Neuronal stem cell (in vitro differentiated cells): ENCODE measurements around the gene ARHGEF7.

Experiments
- DNase-seq: peaks from one replicate; pipeline ENCODE4 v3.0.0-alpha.2; 2013; ENCODE audit warnings: low spot score
- H2AFZ ChIP-seq: one replicate; pipeline ENCODE4 v1.6.1; 2013; ENCODE audit warnings: mild to moderate bottlenecking, low read length, inconsistent platforms
- H2AK5ac ChIP-seq: 2 replicates; pipeline ENCODE4 v1.6.1; 2013; ENCODE audit warnings: low read depth, mild to moderate bottlenecking, inconsistent platforms, low read length, moderate library complexity, mixed read lengths
- H2BK120ac ChIP-seq: 2 replicates; pipeline ENCODE4 v1.6.1; 2013; ENCODE audit warnings: low read depth, mild to moderate bottlenecking, inconsistent platforms, low read length, moderate library complexity, mixed read lengths
- H2BK12ac ChIP-seq: one replicate; pipeline ENCODE4 v1.6.1; 2013; ENCODE audit warnings: low read length, inconsistent platforms
- H2BK15ac ChIP-seq: 2 replicates; pipeline ENCODE4 v1.6.1; 2013; ENCODE audit warnings: mild to moderate bottlenecking, low read length, inconsistent platforms, mixed read lengths
- H2BK5ac ChIP-seq: one replicate; pipeline ENCODE4 v1.6.1; 2013; ENCODE audit warnings: inconsistent platforms, mild to moderate bottlenecking, low read length, moderate library complexity
- H3K14ac ChIP-seq: one replicate; pipeline ENCODE4 v1.6.1; 2013; ENCODE audit warnings: low read length, inconsistent platforms
- H3K18ac ChIP-seq: 2 replicates; pipeline ENCODE4 v1.6.1; 2013; ENCODE audit warnings: low read length, inconsistent platforms
- H3K23ac ChIP-seq: 2 replicates; pipeline ENCODE4 v1.6.1; 2013; ENCODE audit warnings: low read depth, mild to moderate bottlenecking, mixed read lengths, low read length, inconsistent platforms; ENCODE audit not compliant: poor library complexity
- H3K27ac ChIP-seq: replicated peaks from 3 replicates; pipeline ENCODE4 v1.5.1; 2013; ENCODE audit warnings: low read length, inconsistent platforms
- H3K27me3 ChIP-seq, 3 experiments: 2 replicates each; pipeline ENCODE4 v1.6.1; 2013; ENCODE audit warnings: low read length in 3 of 3, mild to moderate bottlenecking in 2 of 3, inconsistent platforms in 1 of 3, low read depth in 1 of 3, mixed read lengths in 1 of 3, moderate library complexity in 1 of 3; ENCODE audit not compliant: control insufficient read depth in 3 of 3, insufficient read depth in 3 of 3
- H3K36me3 ChIP-seq, 2 donors: replicated peaks in 1 of 2; 2 replicates each; pipeline ENCODE4 v1.6.1; 2013; ENCODE audit warnings: low read length in 2 of 2; ENCODE audit not compliant: control insufficient read depth in 2 of 2, insufficient read depth in 2 of 2
- H3K4ac ChIP-seq: 2 replicates; pipeline ENCODE4 v1.6.1; 2013; ENCODE audit warnings: inconsistent platforms, mild to moderate bottlenecking, low read length, moderate library complexity
- H3K4me1 ChIP-seq, 2 donors: 1 replicate in 1 of 2; 2 replicates in 1 of 2; pipeline ENCODE4 v1.6.1; 2013; ENCODE audit warnings: low read length in 2 of 2, low read depth in 1 of 2; ENCODE audit not compliant: control insufficient read depth in 2 of 2, insufficient read depth in 1 of 2
- H3K4me2 ChIP-seq: one replicate; pipeline ENCODE4 v1.6.1; 2013; ENCODE audit warnings: mild to moderate bottlenecking, low read length, inconsistent platforms; ENCODE audit not compliant: insufficient read depth, poor library complexity, severe bottlenecking
- H3K4me3 ChIP-seq, 2 donors: 2 replicates each; pipeline ENCODE4 v1.5.1; 2013; ENCODE audit warnings: low read length in 2 of 2, mild to moderate bottlenecking in 2 of 2, inconsistent platforms in 1 of 2, moderate library complexity in 1 of 2
- H3K79me1 ChIP-seq: one replicate; pipeline ENCODE4 v1.6.1; 2013; ENCODE audit warnings: low read depth, mild to moderate bottlenecking, inconsistent platforms, low read length, moderate library complexity
- H3K9ac ChIP-seq: one replicate; pipeline ENCODE4 v1.6.1; 2013; ENCODE audit warnings: mild to moderate bottlenecking, low read depth, low read length, inconsistent platforms; ENCODE audit not compliant: poor library complexity
- H3K9me3 ChIP-seq, 2 donors: replicated peaks in 1 of 2; 2 replicates each; pipeline versions ENCODE3 to v1.6.1; 2013; ENCODE audit warnings: low read length in 2 of 2, mild to moderate bottlenecking in 2 of 2, inconsistent platforms in 1 of 2, low read depth in 1 of 2, mixed read lengths in 1 of 2, moderate library complexity in 1 of 2; ENCODE audit not compliant: control insufficient read depth in 2 of 2, insufficient read depth in 1 of 2
- H4K8ac ChIP-seq: one replicate; pipeline ENCODE4 v1.6.1; 2013; ENCODE audit warnings: low read depth, mild to moderate bottlenecking, inconsistent platforms, low read length, moderate library complexity
- H4K91ac ChIP-seq: one replicate; pipeline ENCODE4 v1.6.1; 2013; ENCODE audit warnings: low read length, low read depth, mild to moderate bottlenecking, inconsistent platforms; ENCODE audit not compliant: poor library complexity
- WGBS, 2 donors: extraction: QIAGEN DNeasy Blood & Tissue Kit; methylation state at CpG; one replicate each; pipeline ENCODE4 v1.1.7; 2013; ENCODE audit warnings: missing lambda C conversion rate in 2 of 2, mixed read lengths in 1 of 2; ENCODE audit not compliant: insufficient read length in 2 of 2, insufficient replicate concordance in 1 of 2; ENCODE audit errors: extremely low coverage in 2 of 2; 5-methylcytosine and 5-hydroxymethylcytosine counted together

ARHGEF7 gene

GRCh38 chr13:111326981-111327642 lies 212.0 kb downstream of the ARHGEF7 start:
- H3K14ac ChIP-seq, result peak overlapping the region; percentile 38
- H3K4ac ChIP-seq, result peak overlapping the region; percentile 66
- peaks cover 0 to 2% of the 10 kb centered on the region in 2 donors for H3K9me3 ChIP-seq
- H4K8ac ChIP-seq, result no peak overlapping the region
- H4K91ac ChIP-seq, result no peak overlapping the region
- H3K27me3 ChIP-seq, result no peaks in the 10 kb centered on the region
- H3K4me1 ChIP-seq, result peaks cover 0 to 4% of the 10 kb centered on the region in 2 donors
- no peak for DNase-seq
- H3K36me3 ChIP-seq, result no peaks in the 10 kb centered on the region
- peak overlapping the region; percentile 70 for H3K9ac ChIP-seq
- no CpG with 5 or more reads among the region's 16 CpGs for WGBS, 2 donors
- no peak overlapping the region for H3K4me3 ChIP-seq
- H3K79me1 ChIP-seq, result peaks cover 3% of the 10 kb centered on the region
- peak overlapping the region; percentile 58 for H2BK12ac ChIP-seq
- H2BK15ac ChIP-seq, result peak overlapping the region; percentile 58
- H2AK5ac ChIP-seq, result peak overlapping the region; percentile 84
- H2AFZ ChIP-seq, result no peak overlapping the region
- peak overlapping the region; percentile 82 for H2BK5ac ChIP-seq
- H3K18ac ChIP-seq, result peak overlapping the region; percentile 87
- no peak overlapping the region for H3K4me2 ChIP-seq
- no peak overlapping the region for H3K23ac ChIP-seq
- H3K27ac ChIP-seq, result no peak overlapping the region
- H2BK120ac ChIP-seq, result no peak overlapping the region

GRCh38 chr13:111327730-111328573 lies 212.8 kb downstream of the ARHGEF7 start:
- H3K4ac ChIP-seq, result no peak overlapping the region
- H3K14ac ChIP-seq, result no peak overlapping the region
- H2BK5ac ChIP-seq, result no peak overlapping the region
- H2AK5ac ChIP-seq, result peak overlapping the region; percentile 34
- H4K91ac ChIP-seq, result no peak overlapping the region
- no peaks in the 10 kb centered on the region for H3K27me3 ChIP-seq
- peaks cover 0 to 2% of the 10 kb centered on the region in 2 donors for H3K9me3 ChIP-seq
- H3K4me2 ChIP-seq, result no peak overlapping the region
- H4K8ac ChIP-seq, result no peak overlapping the region
- no peak overlapping the region for H3K23ac ChIP-seq
- H3K27ac ChIP-seq, result no peak overlapping the region
- H3K9ac ChIP-seq, result no peak overlapping the region
- no peak overlapping the region for H2BK12ac ChIP-seq
- peaks cover 0 to 2% of the 10 kb centered on the region in 2 donors for H3K4me1 ChIP-seq
- DNase-seq, result no peak
- no peak overlapping the region for H3K4me3 ChIP-seq
- no peak overlapping the region for H2BK120ac ChIP-seq
- no peaks in the 10 kb centered on the region for H3K36me3 ChIP-seq
- no peaks in the 10 kb centered on the region for H3K79me1 ChIP-seq
- no peak overlapping the region for H3K18ac ChIP-seq
- no peak overlapping the region for H2AFZ ChIP-seq
- no peak overlapping the region for H2BK15ac ChIP-seq
- no CpG with 5 or more reads among the region's 32 CpGs for WGBS, 2 donors

GRCh38 chr13:111328574-111329410 lies 213.7 kb downstream of the ARHGEF7 start:
- Histone ChIP-seq H3K4me2 (no peak overlapping the region), H3K14ac (peak overlapping the region; percentile 56), H4K8ac (peak overlapping the region; percentile 43), H3K23ac (no peak overlapping the region), H4K91ac (no peak overlapping the region), H2BK15ac (no peak overlapping the region), H3K4me1 (peaks cover 0 to 2% of the 10 kb centered on the region in 2 donors), H3K4ac (no peak overlapping the region), H2AK5ac (peak overlapping the region; percentile 34), H3K9ac (no peak overlapping the region), H3K18ac (no peak overlapping the region), H2BK120ac (no peak overlapping the region), H3K4me3 (no peak overlapping the region), H2AFZ (no peak overlapping the region), H2BK5ac (no peak overlapping the region), H3K9me3 (peaks cover 0 to 2% of the 10 kb centered on the region in 2 donors), H3K36me3 (no peaks in the 10 kb centered on the region), H3K79me1 (no peaks in the 10 kb centered on the region), H3K27ac (no peak overlapping the region), H3K27me3 (no peaks in the 10 kb centered on the region), H2BK12ac (no peak overlapping the region)
- DNase-seq, result no peak
- no CpG with 5 or more reads among the region's 30 CpGs for WGBS, 2 donors
